Fibroblast of pulmonary artery (primary cell): ENCODE measurements around the gene LANCL3.
"Not testable (repeated sequence)": the region's sequence is repeated elsewhere in the genome, so short reads cannot be mapped to it uniquely, and the experiment has no call there.

ENCODE experiments used
- DNase-seq: peaks from one replicate; pipeline ENCODE4 v3.0.0-alpha.2; 2010; ENCODE audit warnings: low read depth
- H3K4me3 ChIP-seq: replicated peaks from 2 replicates; pipeline ENCODE4 v1.5.1; 2011; ENCODE audit warnings: low read depth, mild to moderate bottlenecking, control low read depth, low read length, moderate library complexity
- TF ChIP-seq, protein P1 (sequence below): IDR thresholded peaks from 2 replicates; pipeline ENCODE4 v1.5.1; 2011; ENCODE audit warnings: mild to moderate bottlenecking, control low read depth, low read length, inconsistent platforms; ENCODE audit errors: missing control alignments

LANCL3 gene

GRCh38 chrX:37641859-37642258 is 70.4 kb downstream of the LANCL3 start:
- H3K4me3 ChIP-seq = no peak overlapping the region
- DNase-seq = no peak
- TF ChIP-seq, protein P1, sequence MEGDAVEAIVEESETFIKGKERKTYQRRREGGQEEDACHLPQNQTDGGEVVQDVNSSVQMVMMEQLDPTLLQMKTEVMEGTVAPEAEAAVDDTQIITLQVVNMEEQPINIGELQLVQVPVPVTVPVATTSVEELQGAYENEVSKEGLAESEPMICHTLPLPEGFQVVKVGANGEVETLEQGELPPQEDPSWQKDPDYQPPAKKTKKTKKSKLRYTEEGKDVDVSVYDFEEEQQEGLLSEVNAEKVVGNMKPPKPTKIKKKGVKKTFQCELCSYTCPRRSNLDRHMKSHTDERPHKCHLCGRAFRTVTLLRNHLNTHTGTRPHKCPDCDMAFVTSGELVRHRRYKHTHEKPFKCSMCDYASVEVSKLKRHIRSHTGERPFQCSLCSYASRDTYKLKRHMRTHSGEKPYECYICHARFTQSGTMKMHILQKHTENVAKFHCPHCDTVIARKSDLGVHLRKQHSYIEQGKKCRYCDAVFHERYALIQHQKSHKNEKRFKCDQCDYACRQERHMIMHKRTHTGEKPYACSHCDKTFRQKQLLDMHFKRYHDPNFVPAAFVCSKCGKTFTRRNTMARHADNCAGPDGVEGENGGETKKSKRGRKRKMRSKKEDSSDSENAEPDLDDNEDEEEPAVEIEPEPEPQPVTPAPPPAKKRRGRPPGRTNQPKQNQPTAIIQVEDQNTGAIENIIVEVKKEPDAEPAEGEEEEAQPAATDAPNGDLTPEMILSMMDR = no peak

- DNase-seq = no peak
- TF ChIP-seq, protein P1 = no peak
Measured at GRCh38 chrX:37644381-37645305, 73.2 kb downstream of the LANCL3 start.

DNA sequence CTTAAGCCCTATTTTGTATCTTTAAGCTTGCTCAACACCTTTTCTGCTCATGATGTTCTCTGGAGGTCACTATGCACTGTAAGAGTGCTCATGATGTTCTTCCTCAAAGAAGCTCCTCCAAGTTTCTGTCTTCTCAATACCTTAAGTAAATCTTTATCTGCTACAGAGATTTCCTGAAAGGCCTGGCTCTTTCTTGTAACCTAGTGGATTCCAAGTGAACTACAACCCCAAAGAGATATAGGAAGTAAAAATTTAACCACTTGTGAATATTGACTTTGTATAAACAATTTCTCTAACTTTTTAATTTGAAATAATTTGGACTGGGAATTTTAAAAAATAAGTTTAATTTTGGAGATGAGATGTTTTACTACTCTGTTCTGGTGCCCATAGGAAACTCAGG is 74.8 kb downstream of the LANCL3 start:
- DNase-seq = no peak
- H3K4me3 ChIP-seq = no peak overlapping the region
- TF ChIP-seq, protein P1 = no peak

More at GRCh38 chrX:37644381-37645305, 73.2 kb downstream of the LANCL3 start:
- H3K4me3 ChIP-seq = no peak overlapping the region

GRCh38 chrX:37650879-37651278 is 79.4 kb downstream of the LANCL3 start:
- H3K4me3 ChIP-seq, DNase-seq: not testable (repeated sequence)

DNA sequence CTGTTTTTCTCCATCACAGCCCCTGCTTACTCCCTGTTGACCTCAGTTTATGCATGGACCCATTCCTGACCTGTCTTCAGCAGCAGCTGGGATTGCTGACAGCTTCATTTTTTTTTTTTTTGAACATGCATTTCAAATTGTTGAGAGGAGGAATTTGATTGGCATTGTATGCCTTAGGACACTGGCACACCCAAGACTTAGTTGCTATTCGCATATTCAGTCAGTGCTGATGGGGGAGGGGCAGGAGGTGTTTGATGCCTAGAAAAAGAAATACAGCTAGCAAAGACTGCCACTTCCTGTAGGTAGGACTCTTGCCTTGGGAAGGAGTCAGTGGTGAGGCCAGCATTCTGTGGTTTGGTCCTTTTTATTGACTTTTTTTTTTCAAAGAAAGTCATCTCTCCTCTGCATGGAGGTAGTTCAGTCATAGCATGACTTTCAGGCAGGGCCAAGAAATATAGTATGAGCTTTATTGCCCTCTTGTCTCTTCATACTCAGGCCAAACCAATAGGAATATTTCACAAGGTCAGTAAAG is 80.5 kb downstream of the LANCL3 start:
- H3K4me3 ChIP-seq = no peak overlapping the region
- TF ChIP-seq, protein P1 = no peak
- no peak for DNase-seq

GRCh38 chrX:37652589-37653231 is 81.2 kb downstream of the LANCL3 start:
- TF ChIP-seq, protein P1 = no peak
- DNase-seq = no peak
- H3K4me3 ChIP-seq = no peak overlapping the region

DNA sequence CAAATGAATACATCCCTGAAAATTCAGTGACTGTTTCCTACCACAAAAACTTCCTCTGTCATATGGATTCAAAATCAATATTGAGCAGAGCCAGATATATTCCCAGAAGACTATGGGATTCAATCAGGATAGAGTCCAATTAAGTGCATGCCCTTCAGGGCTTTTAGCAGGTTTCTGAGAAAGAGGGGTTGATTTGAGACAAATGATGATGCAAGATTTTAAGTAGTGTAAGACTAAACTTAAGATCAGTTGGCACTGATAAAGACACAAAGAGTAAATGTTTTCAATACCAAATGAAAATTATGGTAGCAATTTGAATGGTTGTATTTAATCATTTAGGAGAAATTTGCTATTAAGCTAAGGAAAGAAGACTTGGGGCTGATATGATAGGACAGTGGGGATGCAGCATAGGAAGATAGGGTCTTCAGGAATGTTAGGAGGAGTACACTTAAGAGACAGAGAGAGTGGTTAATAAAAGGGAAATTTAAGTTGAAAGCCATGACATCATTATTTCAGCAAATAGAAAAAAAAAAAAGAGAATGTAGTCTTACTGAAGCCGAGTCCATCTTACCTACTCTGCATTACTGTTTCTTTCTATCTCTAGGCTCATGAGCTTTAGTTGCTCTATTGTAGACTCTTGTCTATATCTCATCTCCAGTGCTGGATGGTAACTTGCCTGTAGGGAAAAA is 82.1 kb downstream of the LANCL3 start:
- TF ChIP-seq, protein P1 = no peak
- DNase-seq = no peak
- no peak overlapping the region for H3K4me3 ChIP-seq
